ENCODE measurements around the gene ZBTB5.
A peak's percentile ranks its signal among the peaks of the same experiment; 100 is the strongest.
"Not testable (repeated sequence)": the region's sequence is repeated elsewhere in the genome, so short reads cannot be mapped to it uniquely, and the experiment has no call there.

Gene ZBTB5

GRCh38 chr9:37408933-37409710 lies 56.1 kb downstream of the ZBTB5 start:
- FAIRE-seq (peak; percentile 100), DNase-seq (ENCODE audit: insufficient read length, low spot score) (peak; percentile 55)

GRCh38 chr9:37407468-37407867 lies 57.8 kb downstream of the ZBTB5 start:
- peak; percentile 88 for FAIRE-seq
- DNase-seq (ENCODE audit: insufficient read length, low spot score), result no peak

GRCh38 chr9:37406603-37407401 lies 58.4 kb downstream of the ZBTB5 start:
- FAIRE-seq (peak; percentile 56), DNase-seq (ENCODE audit: insufficient read length, low spot score) (no peak)

DNA sequence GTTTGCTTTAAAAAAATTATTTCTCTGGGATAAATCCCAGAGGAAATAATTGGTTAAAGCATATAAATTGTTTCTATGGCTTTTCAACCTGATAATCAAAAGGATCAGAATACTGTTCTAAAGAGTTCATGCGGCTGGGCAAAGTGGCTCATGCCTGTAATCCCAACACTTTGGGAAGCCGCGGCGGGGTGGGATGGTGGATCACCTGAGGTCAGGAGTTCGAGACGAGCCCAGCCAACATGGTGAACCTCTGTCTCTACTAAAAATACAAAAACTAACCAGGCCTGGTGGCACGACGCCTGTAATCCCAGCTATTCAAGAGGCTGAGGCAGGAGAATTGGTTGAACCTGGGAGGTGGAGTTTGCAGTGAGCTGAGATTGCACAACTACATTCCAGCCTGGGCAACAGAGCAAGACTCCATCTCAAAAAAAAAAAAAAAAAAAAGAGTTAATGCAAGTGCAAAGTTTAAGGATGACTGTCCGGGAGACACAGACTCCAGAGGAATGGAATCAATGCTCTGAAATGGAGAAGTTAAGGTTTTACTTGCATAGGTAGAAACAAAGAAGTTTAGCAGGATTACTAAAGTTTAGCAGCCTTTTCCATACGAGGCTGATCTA lies 59.4 kb downstream of the ZBTB5 start:
- DNase-seq (ENCODE audit: insufficient read length, low spot score), result no peak
- FAIRE-seq, result no peak

DNA sequence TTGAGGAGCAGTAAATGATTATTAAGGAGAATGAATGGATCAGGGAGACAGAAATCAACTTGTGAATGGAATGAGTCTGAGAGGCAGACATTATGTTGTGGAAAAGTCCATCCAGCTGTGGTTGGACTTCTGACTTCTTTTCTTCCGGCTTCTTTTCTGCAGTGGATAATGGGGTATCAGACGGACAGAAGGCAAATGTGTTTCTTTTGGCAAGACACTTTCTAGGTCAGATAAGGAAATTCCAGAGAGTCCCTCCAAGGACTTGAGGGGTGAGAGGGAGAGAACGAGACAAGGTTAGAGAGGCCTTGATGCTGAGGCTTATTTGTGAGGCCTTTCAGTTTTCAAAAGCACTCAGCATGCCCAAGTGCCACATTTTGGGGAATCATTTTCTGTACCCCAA lies 59.9 kb downstream of the ZBTB5 start:
- FAIRE-seq (peak; percentile 21), DNase-seq (ENCODE audit: insufficient read length, low spot score) (no peak)

DNA sequence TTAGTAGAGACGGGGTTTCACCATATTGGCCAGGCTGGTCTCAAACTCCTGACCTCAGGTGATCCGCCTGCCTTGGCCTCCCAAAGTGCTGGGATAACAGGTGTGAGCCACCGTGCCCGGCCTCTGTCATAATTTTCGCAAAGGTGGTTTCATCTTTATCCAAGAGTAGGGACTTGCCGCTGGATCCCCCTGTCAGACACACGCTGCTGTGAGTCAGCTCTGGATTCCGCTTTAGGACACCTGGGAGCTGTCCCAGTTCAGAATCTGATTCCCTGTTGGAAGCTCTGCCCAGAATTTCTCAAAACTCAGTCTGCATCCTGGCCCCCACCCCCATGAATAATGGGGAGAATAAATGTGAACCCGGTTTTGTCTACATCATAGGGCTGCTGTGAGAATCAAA lies 60.7 kb downstream of the ZBTB5 start:
- DNase-seq (ENCODE audit: insufficient read length, low spot score), result no peak
- FAIRE-seq, result no peak

- DNase-seq (ENCODE audit: insufficient read length, low spot score) (no peak), FAIRE-seq (peak; percentile 64)
These were observed 65.9 kb downstream of the ZBTB5 start for GRCh38 chr9:37399336-37399735.

GRCh38 chr9:37398464-37399025 lies 66.7 kb downstream of the ZBTB5 start:
- DNase-seq (ENCODE audit: insufficient read length, low spot score) (no peak), FAIRE-seq (peak; percentile 90)

GRCh38 chr9:37397948-37398347 lies 67.3 kb downstream of the ZBTB5 start:
- DNase-seq (ENCODE audit: insufficient read length, low spot score); FAIRE-seq: not testable (repeated sequence)

- DNase-seq (ENCODE audit: insufficient read length, low spot score), result no peak
- no peak for FAIRE-seq
These were observed 69.6 kb downstream of the ZBTB5 start for GRCh38 chr9:37395663-37396062.

GRCh38 chr9:37395229-37395628 lies 70.0 kb downstream of the ZBTB5 start:
- FAIRE-seq (no peak), DNase-seq (ENCODE audit: insufficient read length, low spot score) (no peak)

- no peak for DNase-seq (ENCODE audit: insufficient read length, low spot score)
- no peak for FAIRE-seq
These were observed 73.0 kb downstream of the ZBTB5 start for GRCh38 chr9:37392272-37392671.

DNA sequence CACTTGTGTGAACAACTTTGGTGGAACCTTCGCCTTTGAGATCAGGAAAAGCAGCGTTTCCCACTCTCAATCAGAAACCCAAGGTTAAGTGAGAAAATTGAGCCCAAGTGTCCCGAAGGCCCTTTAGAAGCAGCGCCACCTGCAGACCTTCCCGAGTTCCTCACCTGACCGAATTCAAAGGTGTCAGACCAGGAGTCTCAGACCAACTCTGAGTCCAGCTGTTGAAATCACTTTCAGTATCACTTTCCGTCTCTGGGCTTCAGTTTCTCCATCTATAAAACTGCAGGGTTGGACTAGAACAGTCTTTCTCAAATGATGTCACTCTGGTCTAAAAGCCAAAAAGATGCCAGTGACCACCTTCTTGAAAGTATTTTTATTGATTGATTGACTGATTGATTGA lies 74.5 kb downstream of the ZBTB5 start:
- DNase-seq (ENCODE audit: insufficient read length, low spot score) (peak; percentile 64), FAIRE-seq (peak; percentile 100)

Data from GM19239 (cell line).